ENCODE data around the gene IL20. TPM values are rescaled to one million over a fixed set of nuclear protein-coding genes. Genes with fewer than 3 reads are reported as not detected.
"Not testable (repeated sequence)": the region's sequence is repeated elsewhere in the genome, so short reads cannot be mapped to it uniquely, and the experiment has no call there.

The IL20 gene
- total and polyA plus RNA-seq, 4 donors = not detected

DNA sequence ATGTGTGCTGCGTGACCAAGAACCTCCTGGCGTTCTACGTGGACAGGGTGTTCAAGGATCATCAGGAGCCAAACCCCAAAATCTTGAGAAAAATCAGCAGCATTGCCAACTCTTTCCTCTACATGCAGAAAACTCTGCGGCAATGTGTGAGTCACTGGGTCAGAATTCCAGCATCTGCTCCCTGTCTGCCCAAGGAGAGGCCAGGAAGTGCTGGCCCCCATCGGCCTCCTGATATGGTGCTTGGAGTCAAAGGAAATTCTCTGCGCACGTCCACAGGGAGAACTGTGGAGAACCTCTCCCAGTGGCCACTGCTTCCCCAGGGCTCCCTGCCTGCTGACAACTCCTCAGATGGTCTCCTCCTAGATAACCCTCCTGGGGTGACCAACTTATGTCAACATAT is 25.6 kb upstream of the IL20 start:
- Histone ChIP-seq H3K27ac (ENCODE audit: low read depth, low read length) (no peak overlapping the region), H3K36me3 (ENCODE audit: control insufficient read depth, insufficient read depth, low read length) (no peaks in the 10 kb centered on the region), H3K9me3 (ENCODE audit: control insufficient read depth, insufficient read depth, low read length) (no peaks in the 10 kb centered on the region), H3K4me3 (ENCODE audit: low read depth, low read length) (no peak overlapping the region), H3K27me3 (ENCODE audit: control insufficient read depth, insufficient read depth, low read length) (no peaks in the 10 kb centered on the region), H3K4me1 (ENCODE audit: control insufficient read depth, insufficient read depth, low read length) (no peaks in the 10 kb centered on the region)
- no peak for DNase-seq (ENCODE audit: low read depth in 4 of 6, low spot score in 6 of 6)
- WGBS (ENCODE audit: insufficient coverage) = 95% methylated on average over 7 of the region's 7 CpGs

GRCh38 chr1:206841609-206842323 is 23.7 kb upstream of the IL20 start:
- no peaks in the 10 kb centered on the region for H3K27me3 ChIP-seq (ENCODE audit: control insufficient read depth, insufficient read depth, low read length)
- no peaks in the 10 kb centered on the region for H3K4me1 ChIP-seq (ENCODE audit: control insufficient read depth, insufficient read depth, low read length)
- no peaks in the 10 kb centered on the region for H3K36me3 ChIP-seq (ENCODE audit: control insufficient read depth, insufficient read depth, low read length)
- no peak for DNase-seq (ENCODE audit: low read depth in 4 of 6, low spot score in 6 of 6)
- no peak overlapping the region for H3K27ac ChIP-seq (ENCODE audit: low read depth, low read length)
- 88% methylated on average over 6 of the region's 7 CpGs for WGBS (ENCODE audit: insufficient coverage)
- H3K4me3 ChIP-seq (ENCODE audit: low read depth, low read length) = no peak overlapping the region
- no peaks in the 10 kb centered on the region for H3K9me3 ChIP-seq (ENCODE audit: control insufficient read depth, insufficient read depth, low read length)

GRCh38 chr1:206842854-206843253 is 22.6 kb upstream of the IL20 start:
- Histone ChIP-seq H3K27me3 (ENCODE audit: control insufficient read depth, insufficient read depth, low read length) (no peaks in the 10 kb centered on the region), H3K4me1 (ENCODE audit: control insufficient read depth, insufficient read depth, low read length) (no peaks in the 10 kb centered on the region)

GRCh38 chr1:206843626-206844025 is 21.8 kb upstream of the IL20 start:
- no peak for DNase-seq (ENCODE audit: low read depth in 4 of 6, low spot score in 6 of 6)
- Histone ChIP-seq H3K4me3 (ENCODE audit: low read depth, low read length) (no peak overlapping the region), H3K27ac (ENCODE audit: low read depth, low read length) (no peak overlapping the region), H3K9me3 (ENCODE audit: control insufficient read depth, insufficient read depth, low read length) (no peaks in the 10 kb centered on the region), H3K36me3 (ENCODE audit: control insufficient read depth, insufficient read depth, low read length) (no peaks in the 10 kb centered on the region), H3K4me1 (ENCODE audit: control insufficient read depth, insufficient read depth, low read length) (no peaks in the 10 kb centered on the region), H3K27me3 (ENCODE audit: control insufficient read depth, insufficient read depth, low read length) (no peaks in the 10 kb centered on the region)
- WGBS (ENCODE audit: insufficient coverage) = 100% methylated on average over 1 of the region's 4 CpGs

More at GRCh38 chr1:206842854-206843253, 22.6 kb upstream of the IL20 start:
- H3K4me3 ChIP-seq (ENCODE audit: low read depth, low read length) = no peak overlapping the region
- peak in 4 of 6 donors; percentile 11 to 74 (median 32) for DNase-seq (ENCODE audit: low read depth in 4 of 6, low spot score in 6 of 6)
- H3K9me3 ChIP-seq (ENCODE audit: control insufficient read depth, insufficient read depth, low read length) = no peaks in the 10 kb centered on the region
- H3K27ac ChIP-seq (ENCODE audit: low read depth, low read length) = no peak overlapping the region
- H3K36me3 ChIP-seq (ENCODE audit: control insufficient read depth, insufficient read depth, low read length) = no peaks in the 10 kb centered on the region

- Histone ChIP-seq H3K4me3 (ENCODE audit: low read depth, low read length) (no peak overlapping the region), H3K9me3 (ENCODE audit: control insufficient read depth, insufficient read depth, low read length) (no peaks in the 10 kb centered on the region), H3K27ac (ENCODE audit: low read depth, low read length) (no peak overlapping the region), H3K36me3 (ENCODE audit: control insufficient read depth, insufficient read depth, low read length) (no peaks in the 10 kb centered on the region), H3K27me3 (ENCODE audit: control insufficient read depth, insufficient read depth, low read length) (no peaks in the 10 kb centered on the region), H3K4me1 (ENCODE audit: control insufficient read depth, insufficient read depth, low read length) (no peaks in the 10 kb centered on the region)
- peak in 1 of 6 donors; percentile 12 for DNase-seq (ENCODE audit: low read depth in 4 of 6, low spot score in 6 of 6)
Observed at GRCh38 chr1:206846487-206846886, 18.9 kb upstream of the IL20 start.

GRCh38 chr1:206847337-206847834 is 18.0 kb upstream of the IL20 start:
- no peak for DNase-seq (ENCODE audit: low read depth in 4 of 6, low spot score in 6 of 6)
- H3K4me3 ChIP-seq (ENCODE audit: low read depth, low read length) = no peak overlapping the region
- H3K4me1 ChIP-seq (ENCODE audit: control insufficient read depth, insufficient read depth, low read length) = no peaks in the 10 kb centered on the region
- no peaks in the 10 kb centered on the region for H3K27me3 ChIP-seq (ENCODE audit: control insufficient read depth, insufficient read depth, low read length)
- H3K9me3 ChIP-seq (ENCODE audit: control insufficient read depth, insufficient read depth, low read length) = no peaks in the 10 kb centered on the region
- H3K36me3 ChIP-seq (ENCODE audit: control insufficient read depth, insufficient read depth, low read length) = no peaks in the 10 kb centered on the region
- H3K27ac ChIP-seq (ENCODE audit: low read depth, low read length) = no peak overlapping the region
- WGBS (ENCODE audit: insufficient coverage) = 94% methylated on average over 3 of the region's 3 CpGs

DNA sequence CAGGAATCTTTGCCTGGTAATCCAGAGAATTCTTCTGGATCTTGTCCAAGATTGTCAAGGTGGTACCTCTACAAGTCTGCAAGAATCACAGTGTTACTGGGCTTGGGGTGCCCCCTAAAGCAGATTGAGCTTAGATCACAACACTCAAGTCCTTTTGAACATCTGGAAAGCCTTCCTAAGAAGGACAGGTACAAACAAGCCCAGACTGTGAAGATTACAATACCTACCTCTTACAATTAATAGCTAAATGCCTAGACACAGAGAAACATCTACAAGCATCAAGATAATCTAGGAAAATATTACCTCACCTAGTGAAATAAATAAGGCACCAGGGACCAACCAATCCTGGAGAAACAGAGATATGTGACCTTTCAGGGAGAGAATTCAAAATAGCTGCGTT is 17.5 kb upstream of the IL20 start:
- H3K9me3 ChIP-seq (ENCODE audit: control insufficient read depth, insufficient read depth, low read length) = no peaks in the 10 kb centered on the region
- WGBS (ENCODE audit: insufficient coverage) = no CpG with 5 or more reads among the region's 1 CpG
- H3K4me3 ChIP-seq (ENCODE audit: low read depth, low read length) = no peak overlapping the region

GRCh38 chr1:206850401-206850800 is 15.0 kb upstream of the IL20 start:
- no peaks in the 10 kb centered on the region for H3K4me1 ChIP-seq (ENCODE audit: control insufficient read depth, insufficient read depth, low read length)
- no CpG with 5 or more reads among the region's 2 CpGs for WGBS (ENCODE audit: insufficient coverage)
- no peak overlapping the region for H3K27ac ChIP-seq (ENCODE audit: low read depth, low read length)
- peaks cover 1% of the 10 kb centered on the region for H3K9me3 ChIP-seq (ENCODE audit: control insufficient read depth, insufficient read depth, low read length)
- H3K4me3 ChIP-seq (ENCODE audit: low read depth, low read length) = no peak overlapping the region
- no peaks in the 10 kb centered on the region for H3K27me3 ChIP-seq (ENCODE audit: control insufficient read depth, insufficient read depth, low read length)
- H3K36me3 ChIP-seq (ENCODE audit: control insufficient read depth, insufficient read depth, low read length) = no peaks in the 10 kb centered on the region
- DNase-seq (ENCODE audit: low read depth in 4 of 6, low spot score in 6 of 6) = no peak

More for the DNA sequence above, 17.5 kb upstream of the IL20 start:
- Histone ChIP-seq H3K4me1 (ENCODE audit: control insufficient read depth, insufficient read depth, low read length) (no peaks in the 10 kb centered on the region), H3K27ac (ENCODE audit: low read depth, low read length) (no peak overlapping the region), H3K27me3 (ENCODE audit: control insufficient read depth, insufficient read depth, low read length) (no peaks in the 10 kb centered on the region), H3K36me3 (ENCODE audit: control insufficient read depth, insufficient read depth, low read length) (no peaks in the 10 kb centered on the region)
- no peak for DNase-seq (ENCODE audit: low read depth in 4 of 6, low spot score in 6 of 6)

- Histone ChIP-seq H3K27ac (ENCODE audit: low read depth, low read length) (no peak overlapping the region), H3K4me1 (ENCODE audit: control insufficient read depth, insufficient read depth, low read length) (no peaks in the 10 kb centered on the region), H3K4me3 (ENCODE audit: low read depth, low read length) (no peak overlapping the region), H3K27me3 (ENCODE audit: control insufficient read depth, insufficient read depth, low read length) (no peaks in the 10 kb centered on the region), H3K9me3 (ENCODE audit: control insufficient read depth, insufficient read depth, low read length) (peaks cover 1% of the 10 kb centered on the region), H3K36me3 (ENCODE audit: control insufficient read depth, insufficient read depth, low read length) (no peaks in the 10 kb centered on the region)
- no peak for DNase-seq (ENCODE audit: low read depth in 4 of 6, low spot score in 6 of 6)
- no CpG with 5 or more reads among the region's 5 CpGs for WGBS (ENCODE audit: insufficient coverage)
Observed at GRCh38 chr1:206851341-206852010, 13.9 kb upstream of the IL20 start.

- not testable (repeated sequence) for H3K9me3 ChIP-seq (ENCODE audit: control insufficient read depth, insufficient read depth, low read length); H3K27me3 ChIP-seq (ENCODE audit: control insufficient read depth, insufficient read depth, low read length); H3K27ac ChIP-seq (ENCODE audit: low read depth, low read length); DNase-seq (ENCODE audit: low read depth in 4 of 6, low spot score in 6 of 6); H3K4me3 ChIP-seq (ENCODE audit: low read depth, low read length); H3K4me1 ChIP-seq (ENCODE audit: control insufficient read depth, insufficient read depth, low read length); H3K36me3 ChIP-seq (ENCODE audit: control insufficient read depth, insufficient read depth, low read length)
- WGBS (ENCODE audit: insufficient coverage) = 86% methylated on average over 1 of the region's 2 CpGs
Observed at GRCh38 chr1:206852662-206853061, 12.8 kb upstream of the IL20 start.
